Measurements from ENCODE around the gene DCN. TPM values are rescaled to one million over a fixed set of nuclear protein-coding genes. Genes with fewer than 3 reads are reported as not detected.

Gene DCN
- total RNA-seq, 1 donor from 2014 or later, result 3,642 TPM

- DNase-seq (ENCODE audit: low spot score), result peak; percentile 76
These were observed 43.3 kb downstream of the DCN start for GRCh38 chr12:91139286-91139685.

DNA sequence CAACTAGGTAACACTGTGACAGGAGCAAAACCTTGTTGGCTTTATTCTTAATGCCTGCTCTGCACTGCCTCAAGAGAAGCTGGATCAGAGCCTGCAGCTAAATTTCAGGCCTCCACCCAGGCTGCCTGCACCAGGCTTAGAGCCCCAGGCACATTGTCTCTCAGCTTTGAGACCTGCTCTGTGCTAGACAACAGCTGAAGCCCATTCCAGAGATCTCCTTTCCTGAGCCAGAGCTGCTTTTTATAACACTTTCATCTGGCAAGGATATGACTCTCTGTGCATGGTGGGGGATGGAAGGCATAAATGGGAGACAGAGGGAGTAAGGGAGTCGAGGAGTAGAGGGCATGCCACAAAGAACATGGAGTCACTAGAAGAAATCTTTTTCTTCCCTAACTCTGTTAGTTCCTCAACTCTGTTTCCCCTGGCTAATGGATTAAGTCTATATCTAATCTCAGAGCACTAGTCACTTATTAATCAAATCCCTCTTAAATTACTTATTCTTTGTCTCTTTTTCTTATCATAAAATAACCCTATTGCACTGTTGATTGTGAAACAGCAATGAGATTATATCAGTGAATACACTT lies 44.2 kb downstream of the DCN start:
- peak; percentile 93 for DNase-seq (ENCODE audit: low spot score)

GRCh38 chr12:91133871-91134270 lies 48.7 kb downstream of the DCN start:
- DNase-seq (ENCODE audit: low spot score), result no peak

GRCh38 chr12:91129662-91130362 lies 52.8 kb downstream of the DCN start:
- no peak for DNase-seq (ENCODE audit: low spot score)

GRCh38 chr12:91127751-91128150 lies 54.9 kb downstream of the DCN start:
- no peak for DNase-seq (ENCODE audit: low spot score)

- DNase-seq (ENCODE audit: low spot score), result no peak
These were observed 55.3 kb downstream of the DCN start for GRCh38 chr12:91127306-91127705.

DNA sequence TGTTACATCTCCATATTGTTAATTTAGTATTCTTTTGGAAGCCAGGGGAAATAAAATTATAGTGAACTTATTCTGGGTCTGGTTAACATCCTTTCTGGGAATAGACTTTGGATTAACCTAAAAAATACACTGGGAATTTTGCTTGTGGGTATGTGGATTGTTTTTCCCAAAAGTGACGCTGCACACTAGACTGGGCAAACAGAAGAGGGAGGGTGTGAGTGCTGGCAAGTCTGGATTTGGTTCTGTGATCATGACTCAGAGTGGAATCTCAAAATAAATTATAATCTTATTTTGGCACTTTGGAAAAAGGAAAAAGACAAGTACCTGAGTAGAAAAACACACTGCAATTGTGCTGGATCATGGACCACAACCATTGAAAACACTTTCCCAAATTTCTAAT lies 56.1 kb downstream of the DCN start:
- DNase-seq (ENCODE audit: low spot score), result no peak

DNA sequence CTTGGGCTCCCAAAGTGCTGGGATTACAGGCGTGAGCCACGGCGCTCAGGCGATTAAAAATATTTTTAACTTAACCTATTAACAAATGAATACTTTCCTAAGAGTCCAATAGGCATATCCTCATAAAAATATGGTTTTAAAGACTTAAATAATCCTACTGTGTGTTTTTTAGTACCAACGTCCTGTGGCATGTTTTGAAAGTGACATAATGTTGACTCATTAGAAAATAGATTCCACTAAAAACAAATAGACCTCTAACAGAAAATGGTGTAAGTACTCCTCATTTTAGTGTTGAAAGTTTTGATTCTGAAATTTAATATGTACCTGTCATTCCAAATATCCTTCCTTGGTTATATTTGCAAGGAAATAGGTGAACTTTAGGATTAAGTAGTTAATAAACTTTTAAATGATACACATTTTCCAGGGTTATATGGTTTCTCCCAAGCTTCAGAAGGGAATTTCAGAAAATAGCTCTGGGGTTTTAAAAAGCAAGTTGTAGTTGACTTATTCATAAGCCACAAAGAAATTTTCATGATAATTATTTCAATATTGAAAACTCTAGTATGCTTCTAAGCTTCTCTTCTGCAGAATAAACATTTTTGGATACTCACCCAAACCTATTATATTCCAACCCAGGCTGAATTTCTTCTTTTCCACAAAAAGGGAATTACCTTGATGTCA lies 59.2 kb downstream of the DCN start:
- no peak for DNase-seq (ENCODE audit: low spot score)

DNA sequence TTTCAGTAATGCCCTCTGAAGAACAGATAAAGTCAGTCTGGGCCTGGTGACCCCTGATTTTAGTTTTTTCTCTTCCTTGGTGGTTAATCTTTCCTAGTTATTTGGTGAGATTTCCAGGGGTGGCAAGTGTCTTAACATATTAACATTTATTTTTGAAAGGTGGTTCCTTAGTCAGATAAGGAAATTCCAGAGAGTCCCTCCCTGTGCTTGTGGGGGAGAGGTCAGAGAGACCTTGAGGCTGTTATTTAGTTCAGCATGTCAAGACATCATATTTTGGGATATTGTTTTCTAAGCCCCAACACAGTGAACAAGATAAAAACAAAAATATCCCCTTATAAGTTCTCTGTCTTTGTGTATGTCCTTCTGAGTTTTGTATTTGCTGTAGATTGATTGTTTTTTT lies 61.8 kb downstream of the DCN start:
- no peak for DNase-seq (ENCODE audit: low spot score)

DNA sequence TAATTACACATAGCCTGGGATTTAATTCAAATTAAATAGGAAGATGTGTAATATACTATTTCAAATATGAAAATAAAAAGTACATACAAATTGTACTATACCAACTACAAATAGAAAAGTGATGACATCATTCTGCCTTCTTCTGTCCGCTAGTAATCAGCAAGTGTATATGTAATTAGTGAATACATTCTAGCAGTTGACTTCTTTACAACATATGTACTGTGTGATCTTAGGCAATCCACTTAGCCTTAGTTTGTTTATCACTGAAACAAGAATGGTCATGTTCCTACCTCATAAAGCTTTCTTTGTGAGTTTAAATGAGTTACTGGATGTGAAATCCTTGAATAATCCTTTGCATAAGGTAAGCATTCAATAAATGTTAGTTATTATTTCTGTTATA lies 63.5 kb downstream of the DCN start:
- no peak for DNase-seq (ENCODE audit: low spot score)

- DNase-seq (ENCODE audit: low spot score), result no peak
These were observed 69.0 kb downstream of the DCN start for GRCh38 chr12:91113621-91114020.

DNA sequence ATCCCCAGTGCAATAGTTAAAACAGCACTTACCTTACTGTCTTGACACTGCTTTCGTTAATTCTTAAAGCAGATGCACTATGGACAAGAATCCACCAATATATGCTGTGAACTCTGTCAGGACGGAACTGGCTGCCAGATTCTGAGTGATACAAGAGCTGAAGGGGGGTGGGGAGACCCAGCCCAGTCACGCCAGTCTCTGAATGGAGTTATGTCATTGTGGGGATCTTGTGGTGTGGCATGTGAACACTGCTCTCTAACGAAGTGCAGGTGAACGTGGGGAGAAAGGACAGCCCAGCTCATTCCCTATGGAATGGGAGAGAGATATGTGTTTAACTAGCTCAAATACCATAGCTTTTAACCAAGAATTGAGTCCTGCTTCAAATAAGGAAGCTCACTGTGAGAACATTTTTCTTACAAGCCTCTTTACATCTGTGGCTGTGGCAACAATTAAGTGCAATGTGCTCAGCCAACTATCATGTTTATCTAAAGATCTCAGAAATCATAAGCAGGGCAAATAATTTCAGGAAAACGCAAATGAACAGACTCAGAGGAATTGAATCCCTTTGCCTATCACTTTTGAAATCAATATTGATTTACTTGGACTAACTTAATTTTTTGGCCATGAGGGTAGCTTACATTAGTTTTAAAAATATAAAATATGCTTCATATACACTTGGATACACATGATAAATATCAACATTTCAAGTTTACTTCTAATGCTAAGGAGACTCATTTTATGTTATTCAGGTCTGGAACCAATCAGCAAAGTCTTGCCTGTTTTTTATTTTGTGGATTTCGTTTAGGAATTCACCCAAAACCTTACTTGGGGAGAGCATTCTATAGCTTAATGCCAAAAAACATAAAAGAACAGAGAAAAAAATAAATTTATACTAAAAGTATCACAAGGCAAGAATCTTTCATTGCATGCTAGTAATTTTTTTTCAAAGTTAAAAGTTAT lies 71.0 kb downstream of the DCN start, which contains the start of gene LUM:
Gene LUM (minus strand): TSS at position 129 of the 960 bp plus-strand sequence. CDS start 2,515 bp downstream, outside the sequence.
- peak; percentile 92 for DNase-seq (ENCODE audit: low spot score)

DNA sequence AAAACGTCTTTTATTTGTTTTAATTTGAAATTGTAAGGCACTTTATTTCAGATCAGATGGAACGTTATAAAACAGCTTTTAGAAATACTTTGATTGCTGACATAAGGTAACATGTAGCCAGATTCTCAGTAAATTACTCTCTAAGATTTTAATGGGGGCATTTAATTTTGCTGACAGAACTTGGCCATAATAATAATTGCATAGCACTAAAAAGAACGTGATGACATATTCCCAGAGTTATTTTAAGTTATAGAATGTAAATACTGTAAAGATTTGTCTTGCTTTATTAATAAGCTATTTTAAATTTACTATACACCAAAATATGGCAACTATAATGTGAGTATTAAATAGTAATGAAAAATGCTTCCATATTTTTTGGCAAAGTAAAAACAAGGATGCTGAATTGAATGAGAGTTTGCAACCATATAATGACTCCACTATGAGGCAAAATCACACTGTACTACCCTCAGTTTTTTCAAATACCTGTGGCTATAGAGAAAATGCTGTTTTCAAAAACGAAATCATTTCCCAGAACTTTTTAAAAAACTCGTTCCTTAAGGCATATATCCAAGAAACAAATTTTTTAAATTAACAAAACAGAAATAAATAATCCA lies 72.2 kb downstream of the DCN start:
- no peak for DNase-seq (ENCODE audit: low spot score)

- no peak for DNase-seq (ENCODE audit: low spot score)
These were observed 72.9 kb downstream of the DCN start for GRCh38 chr12:91109581-91110310.

DNA sequence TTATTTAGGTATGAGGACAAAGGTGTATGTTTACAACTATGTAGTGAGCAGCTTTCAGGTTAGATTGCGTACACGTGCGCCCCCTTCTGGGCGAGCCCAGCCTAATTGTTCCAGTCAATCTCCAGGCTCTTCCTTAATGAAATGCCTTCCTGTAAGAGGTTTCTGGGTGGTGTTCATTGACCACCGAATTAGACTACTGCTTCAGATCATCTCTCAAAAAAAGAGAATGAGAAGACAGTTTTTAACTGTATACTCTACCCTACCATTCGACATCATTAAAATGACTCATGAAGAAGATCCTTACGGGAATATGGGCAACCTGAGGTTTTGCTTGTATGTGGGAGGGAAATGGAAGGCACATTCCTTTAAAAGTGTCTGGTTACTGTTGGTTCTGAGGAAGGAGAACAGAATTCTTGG lies 73.5 kb downstream of the DCN start:
- DNase-seq (ENCODE audit: low spot score), result peak; percentile 87

- peak; percentile 62 for DNase-seq (ENCODE audit: low spot score)
These were observed 74.3 kb downstream of the DCN start for GRCh38 chr12:91108196-91108755.

DNA sequence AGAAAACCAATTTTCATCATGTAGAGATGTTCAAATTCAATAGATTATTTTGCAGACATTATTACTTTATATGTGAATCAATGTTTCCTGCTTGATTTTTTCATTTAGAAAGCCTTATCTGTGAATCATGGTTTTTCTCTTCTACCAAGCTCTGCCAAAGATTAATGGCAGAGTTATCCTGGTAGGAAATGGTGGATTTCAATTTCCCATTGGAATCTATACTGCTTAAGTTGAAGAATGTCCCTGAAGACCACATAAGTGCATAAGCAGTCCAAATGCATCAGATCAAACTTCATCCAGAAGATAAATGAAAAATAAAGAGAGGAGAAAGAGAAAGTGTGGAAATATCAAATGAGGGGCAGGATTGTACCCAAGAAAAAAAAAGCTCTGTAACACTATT lies 76.3 kb downstream of the DCN start:
- DNase-seq (ENCODE audit: low spot score), result no peak

- peak; percentile 55 for DNase-seq (ENCODE audit: low spot score)
These were observed 76.8 kb downstream of the DCN start for GRCh38 chr12:91105807-91106206.

DNA sequence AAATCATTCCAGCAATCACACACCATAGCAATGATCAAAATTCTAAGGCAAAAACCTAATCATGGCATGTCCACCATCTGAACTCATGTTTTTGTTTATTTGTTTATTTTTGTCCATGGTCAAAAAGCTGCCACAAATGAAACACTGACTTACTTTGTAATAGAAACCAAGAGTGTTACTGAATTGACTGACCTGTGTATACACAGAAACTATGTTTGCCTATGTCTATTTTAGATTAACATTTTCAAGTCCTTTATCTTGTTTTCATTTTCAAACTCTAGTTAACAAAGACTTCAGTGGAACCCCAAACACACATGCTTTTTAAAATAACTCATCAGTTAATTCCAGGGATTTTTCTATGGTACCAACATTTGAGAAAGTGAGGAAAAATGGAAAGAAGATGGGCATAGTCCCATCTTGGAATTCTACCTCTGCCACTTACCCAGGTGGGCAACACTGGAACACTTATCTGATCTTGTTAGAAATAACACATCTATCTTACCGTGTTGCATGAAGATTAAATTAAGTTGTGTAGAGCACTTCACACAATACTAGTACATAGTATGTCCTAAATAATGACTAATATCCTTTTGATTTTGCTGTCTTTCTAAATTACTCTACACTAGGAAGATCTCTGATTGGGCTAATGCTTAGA lies 77.7 kb downstream of the DCN start:
- DNase-seq (ENCODE audit: low spot score), result no peak

- DNase-seq (ENCODE audit: low spot score), result no peak
These were observed 79.0 kb downstream of the DCN start for GRCh38 chr12:91103624-91104023.

All from umbilical cord (tissue), 2 donors.